ENCODE data around the gene FARS2. TPM values are rescaled to one million over a fixed set of nuclear protein-coding genes. Genes with fewer than 3 reads are reported as not detected.

The FARS2 gene
- total and polyA plus RNA-seq, 9 of the 15 experiments (the other 6 are each of a cell fraction or from before 2014, with no cell fraction given) = 16.5 to 62.2 (median 27.0) TPM

DNA sequence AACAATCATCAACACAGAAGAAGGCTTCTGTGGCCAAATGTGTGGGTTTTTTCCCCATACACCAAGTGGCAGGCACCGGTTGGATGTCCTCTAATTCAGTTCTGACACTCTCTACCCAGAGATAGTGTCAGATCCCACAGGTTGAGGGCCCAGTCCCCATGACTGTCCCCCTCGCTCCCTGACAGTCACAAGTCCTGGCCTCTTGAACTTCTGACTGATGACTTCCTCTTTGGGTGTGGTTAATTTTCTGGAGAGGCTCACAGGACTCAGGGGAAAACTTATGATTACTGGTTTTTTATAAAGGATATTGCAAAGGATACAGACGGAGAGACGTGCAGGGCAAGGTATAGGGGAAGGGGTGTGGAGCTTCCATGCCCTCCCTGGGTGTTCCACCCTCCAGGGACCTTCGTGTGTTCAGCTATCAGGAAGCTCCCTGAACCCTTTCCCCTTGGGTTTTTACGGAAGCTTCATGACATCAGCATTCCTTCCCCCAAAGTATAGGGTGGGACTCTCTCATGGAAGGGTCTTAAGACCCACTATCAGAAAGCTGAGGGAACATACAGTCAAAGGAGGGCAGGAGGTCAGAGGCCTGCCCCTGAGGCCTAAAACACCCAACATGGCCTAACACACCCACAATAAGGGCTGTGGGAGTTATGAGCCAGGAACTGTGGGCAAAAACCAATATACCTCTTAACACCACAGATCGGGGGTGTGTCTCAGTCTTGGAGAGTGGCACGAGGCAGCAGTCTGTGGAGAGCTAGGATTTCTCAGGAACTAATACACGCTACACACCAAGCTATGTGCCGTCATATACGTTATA lies 33.3 kb downstream of the FARS2 start (continued):
- TF ChIP-seq ZNF274 (IDR thresholded peaks at IDR 0.05; ENCODE audit: borderline replicate concordance, low read depth, low read length) (no peak), GATAD2B (IDR thresholded peaks at IDR 0.05; ENCODE audit: borderline replicate concordance) (0 out of 2 replicates have a peak, but pooled peaks have one; percentile 5), ZNF76 (CRISPR knock-in tag; IDR thresholded peaks at IDR 0.05; ENCODE audit: borderline replicate concordance) (0 out of 2 replicates have a peak, but pooled peaks have one; percentile 37), ARID1B (IDR thresholded peaks at IDR 0.05) (peak; percentile 31), NCOR1 (IDR thresholded peaks at IDR 0.05) (no peak), GTF2A2 (tag; IDR thresholded peaks at IDR 0.05) (no peak), NFRKB (IDR thresholded peaks at IDR 0.05; ENCODE audit: low read depth) (peak; percentile 60; the same call in 1 of the 2 replicates), TAF9B (IDR thresholded peaks at IDR 0.05; ENCODE audit: partially characterized antibody) (peak; percentile 26), ZNF785 (CRISPR knock-in tag; IDR thresholded peaks at IDR 0.05) (no peak), HOXB6 (CRISPR knock-in tag; IDR thresholded peaks at IDR 0.05; ENCODE audit: borderline replicate concordance) (no peak), ZNF217 (CRISPR knock-in tag; IDR thresholded peaks at IDR 0.05) (no peak), ARHGAP35 (IDR thresholded peaks at IDR 0.05; ENCODE audit: partially characterized antibody) (no peak), E2F3 (CRISPR knock-in tag; IDR thresholded peaks at IDR 0.05) (0 out of 2 replicates have a peak, but pooled peaks have one; percentile 13), NFATC3 (IDR thresholded peaks at IDR 0.05) (0 out of 2 replicates have a peak, but pooled peaks have one; percentile 23)
- TF ChIP-seq, protein P1, sequence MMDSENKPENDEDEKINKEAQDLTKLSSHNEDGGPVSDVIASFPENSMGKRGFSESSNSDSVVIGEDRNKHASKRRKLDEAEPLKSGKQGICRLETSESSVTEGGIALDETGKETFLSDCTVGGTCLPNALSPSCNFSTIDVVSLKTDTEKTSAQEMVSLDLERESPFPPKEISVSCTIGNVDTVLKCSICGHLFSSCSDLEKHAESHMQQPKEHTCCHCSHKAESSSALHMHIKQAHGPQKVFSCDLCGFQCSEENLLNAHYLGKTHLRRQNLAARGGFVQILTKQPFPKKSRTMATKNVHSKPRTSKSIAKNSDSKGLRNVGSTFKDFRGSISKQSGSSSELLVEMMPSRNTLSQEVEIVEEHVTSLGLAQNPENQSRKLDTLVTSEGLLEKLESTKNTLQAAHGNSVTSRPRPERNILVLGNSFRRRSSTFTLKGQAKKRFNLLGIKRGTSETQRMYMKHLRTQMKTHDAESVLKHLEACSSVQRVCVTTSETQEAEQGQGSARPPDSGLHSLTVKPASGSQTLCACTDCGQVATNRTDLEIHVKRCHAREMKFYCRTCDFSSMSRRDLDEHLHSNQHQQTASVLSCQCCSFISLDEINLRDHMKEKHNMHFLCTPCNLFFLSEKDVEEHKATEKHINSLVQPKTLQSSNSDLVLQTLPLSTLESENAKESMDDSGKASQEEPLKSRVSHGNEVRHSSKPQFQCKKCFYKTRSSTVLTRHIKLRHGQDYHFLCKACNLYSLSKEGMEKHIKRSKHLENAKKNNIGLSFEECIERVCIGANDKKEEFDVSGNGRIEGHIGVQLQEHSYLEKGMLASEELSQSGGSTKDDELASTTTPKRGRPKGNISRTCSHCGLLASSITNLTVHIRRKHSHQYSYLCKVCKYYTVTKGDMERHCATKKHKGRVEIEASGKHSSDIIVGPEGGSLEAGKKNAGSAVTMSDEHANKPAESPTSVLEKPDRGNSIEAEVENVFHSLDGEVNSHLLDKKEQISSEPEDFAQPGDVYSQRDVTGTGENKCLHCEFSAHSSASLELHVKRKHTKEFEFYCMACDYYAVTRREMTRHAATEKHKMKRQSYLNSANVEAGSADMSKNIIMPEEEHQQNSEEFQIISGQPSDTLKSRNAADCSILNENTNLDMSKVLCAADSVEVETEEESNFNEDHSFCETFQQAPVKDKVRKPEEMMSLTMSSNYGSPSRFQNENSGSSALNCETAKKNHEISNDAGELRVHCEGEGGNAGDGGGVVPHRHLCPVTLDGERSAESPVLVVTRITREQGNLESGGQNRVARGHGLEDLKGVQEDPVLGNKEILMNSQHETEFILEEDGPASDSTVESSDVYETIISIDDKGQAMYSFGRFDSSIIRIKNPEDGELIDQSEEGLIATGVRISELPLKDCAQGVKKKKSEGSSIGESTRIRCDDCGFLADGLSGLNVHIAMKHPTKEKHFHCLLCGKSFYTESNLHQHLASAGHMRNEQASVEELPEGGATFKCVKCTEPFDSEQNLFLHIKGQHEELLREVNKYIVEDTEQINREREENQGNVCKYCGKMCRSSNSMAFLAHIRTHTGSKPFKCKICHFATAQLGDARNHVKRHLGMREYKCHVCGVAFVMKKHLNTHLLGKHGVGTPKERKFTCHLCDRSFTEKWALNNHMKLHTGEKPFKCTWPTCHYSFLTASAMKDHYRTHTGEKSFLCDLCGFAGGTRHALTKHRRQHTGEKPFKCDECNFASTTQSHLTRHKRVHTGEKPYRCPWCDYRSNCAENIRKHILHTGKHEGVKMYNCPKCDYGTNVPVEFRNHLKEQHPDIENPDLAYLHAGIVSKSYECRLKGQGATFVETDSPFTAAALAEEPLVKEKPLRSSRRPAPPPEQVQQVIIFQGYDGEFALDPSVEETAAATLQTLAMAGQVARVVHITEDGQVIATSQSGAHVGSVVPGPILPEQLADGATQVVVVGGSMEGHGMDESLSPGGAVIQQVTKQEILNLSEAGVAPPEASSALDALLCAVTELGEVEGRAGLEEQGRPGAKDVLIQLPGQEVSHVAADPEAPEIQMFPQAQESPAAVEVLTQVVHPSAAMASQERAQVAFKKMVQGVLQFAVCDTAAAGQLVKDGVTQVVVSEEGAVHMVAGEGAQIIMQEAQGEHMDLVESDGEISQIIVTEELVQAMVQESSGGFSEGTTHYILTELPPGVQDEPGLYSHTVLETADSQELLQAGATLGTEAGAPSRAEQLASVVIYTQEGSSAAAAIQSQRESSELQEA (IDR thresholded peaks at IDR 0.05; ENCODE audit: low read depth) = no peak
- TF ChIP-seq, protein P2, sequence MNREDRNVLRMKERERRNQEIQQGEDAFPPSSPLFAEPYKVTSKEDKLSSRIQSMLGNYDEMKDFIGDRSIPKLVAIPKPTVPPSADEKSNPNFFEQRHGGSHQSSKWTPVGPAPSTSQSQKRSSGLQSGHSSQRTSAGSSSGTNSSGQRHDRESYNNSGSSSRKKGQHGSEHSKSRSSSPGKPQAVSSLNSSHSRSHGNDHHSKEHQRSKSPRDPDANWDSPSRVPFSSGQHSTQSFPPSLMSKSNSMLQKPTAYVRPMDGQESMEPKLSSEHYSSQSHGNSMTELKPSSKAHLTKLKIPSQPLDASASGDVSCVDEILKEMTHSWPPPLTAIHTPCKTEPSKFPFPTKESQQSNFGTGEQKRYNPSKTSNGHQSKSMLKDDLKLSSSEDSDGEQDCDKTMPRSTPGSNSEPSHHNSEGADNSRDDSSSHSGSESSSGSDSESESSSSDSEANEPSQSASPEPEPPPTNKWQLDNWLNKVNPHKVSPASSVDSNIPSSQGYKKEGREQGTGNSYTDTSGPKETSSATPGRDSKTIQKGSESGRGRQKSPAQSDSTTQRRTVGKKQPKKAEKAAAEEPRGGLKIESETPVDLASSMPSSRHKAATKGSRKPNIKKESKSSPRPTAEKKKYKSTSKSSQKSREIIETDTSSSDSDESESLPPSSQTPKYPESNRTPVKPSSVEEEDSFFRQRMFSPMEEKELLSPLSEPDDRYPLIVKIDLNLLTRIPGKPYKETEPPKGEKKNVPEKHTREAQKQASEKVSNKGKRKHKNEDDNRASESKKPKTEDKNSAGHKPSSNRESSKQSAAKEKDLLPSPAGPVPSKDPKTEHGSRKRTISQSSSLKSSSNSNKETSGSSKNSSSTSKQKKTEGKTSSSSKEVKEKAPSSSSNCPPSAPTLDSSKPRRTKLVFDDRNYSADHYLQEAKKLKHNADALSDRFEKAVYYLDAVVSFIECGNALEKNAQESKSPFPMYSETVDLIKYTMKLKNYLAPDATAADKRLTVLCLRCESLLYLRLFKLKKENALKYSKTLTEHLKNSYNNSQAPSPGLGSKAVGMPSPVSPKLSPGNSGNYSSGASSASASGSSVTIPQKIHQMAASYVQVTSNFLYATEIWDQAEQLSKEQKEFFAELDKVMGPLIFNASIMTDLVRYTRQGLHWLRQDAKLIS (CRISPR knock-in tag; IDR thresholded peaks at IDR 0.05) = no peak
